HG03432 (cell line): ENCODE measurements around the gene PRKAG3.
A peak's percentile ranks its signal among the peaks of the same experiment; 100 is the strongest.
"Not testable (repeated sequence)": the region's sequence is repeated elsewhere in the genome, so short reads cannot be mapped to it uniquely, and the experiment has no call there.

Experiments
- ATAC-seq: cut with Tn5 transposase; IDR thresholded peaks from one replicate; pipeline ENCODE4 v1.9.1; 2021; ENCODE audit warnings: mild to moderate bottlenecking, moderate library complexity; ENCODE audit not compliant: unreplicated experiment

PRKAG3 gene

DNA sequence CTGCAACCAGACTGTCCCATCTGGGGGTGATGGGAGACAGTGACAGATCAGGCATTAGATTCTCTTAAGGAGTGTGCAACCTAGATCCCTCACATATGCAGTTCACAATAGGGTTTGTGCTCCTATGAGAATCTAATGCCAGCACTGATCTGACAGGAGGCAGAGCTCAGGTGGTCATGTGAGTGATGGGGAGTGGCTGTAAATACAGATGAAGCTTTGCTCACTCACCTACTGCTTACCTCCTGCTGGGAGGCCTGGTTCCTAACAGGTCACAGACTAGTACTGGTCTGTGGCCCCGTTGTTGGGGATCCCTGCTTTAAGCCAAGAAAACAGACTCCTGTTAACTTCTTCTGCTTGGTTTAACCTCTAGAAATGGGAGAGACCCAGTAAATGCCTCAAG, 46.5 kb downstream of the PRKAG3 start:
- ATAC-seq = no peak

DNA sequence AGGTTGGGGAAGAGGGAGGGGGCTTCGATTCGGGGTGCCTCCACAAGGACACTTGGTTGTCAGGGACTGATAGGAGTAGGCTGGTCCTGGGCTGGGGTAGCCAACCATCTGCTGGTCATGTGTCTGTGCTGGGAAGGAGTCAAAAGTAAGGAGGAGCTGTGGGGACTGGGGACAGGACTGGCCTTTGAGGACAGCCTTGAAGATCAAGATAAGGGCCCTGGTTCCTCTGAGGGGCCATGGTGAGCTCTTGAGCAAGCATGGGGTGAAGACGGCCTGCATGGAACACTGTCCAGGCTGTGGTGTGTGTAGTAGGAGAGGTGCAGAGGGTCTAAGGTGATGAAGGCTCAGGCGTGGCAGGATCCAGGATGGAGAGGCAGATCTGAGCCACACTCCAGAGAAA, 47.9 kb downstream of the PRKAG3 start:
- ATAC-seq = no peak

DNA sequence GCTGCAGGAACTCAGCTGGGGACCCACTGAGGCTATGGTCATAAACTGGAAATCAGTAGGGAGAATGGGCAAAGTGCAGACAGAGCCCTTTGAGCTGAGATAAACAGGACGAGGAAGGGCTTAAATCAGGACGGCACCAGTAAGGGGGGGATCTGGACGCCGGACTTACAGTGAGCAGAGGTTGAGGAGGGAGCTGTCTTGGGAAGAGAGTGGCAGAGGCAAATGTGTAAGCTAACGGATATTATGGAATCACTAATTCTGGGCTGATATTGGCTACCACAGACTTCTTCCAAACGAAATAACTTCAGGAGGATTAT, 49.1 kb downstream of the PRKAG3 start:
- no peak for ATAC-seq

DNA sequence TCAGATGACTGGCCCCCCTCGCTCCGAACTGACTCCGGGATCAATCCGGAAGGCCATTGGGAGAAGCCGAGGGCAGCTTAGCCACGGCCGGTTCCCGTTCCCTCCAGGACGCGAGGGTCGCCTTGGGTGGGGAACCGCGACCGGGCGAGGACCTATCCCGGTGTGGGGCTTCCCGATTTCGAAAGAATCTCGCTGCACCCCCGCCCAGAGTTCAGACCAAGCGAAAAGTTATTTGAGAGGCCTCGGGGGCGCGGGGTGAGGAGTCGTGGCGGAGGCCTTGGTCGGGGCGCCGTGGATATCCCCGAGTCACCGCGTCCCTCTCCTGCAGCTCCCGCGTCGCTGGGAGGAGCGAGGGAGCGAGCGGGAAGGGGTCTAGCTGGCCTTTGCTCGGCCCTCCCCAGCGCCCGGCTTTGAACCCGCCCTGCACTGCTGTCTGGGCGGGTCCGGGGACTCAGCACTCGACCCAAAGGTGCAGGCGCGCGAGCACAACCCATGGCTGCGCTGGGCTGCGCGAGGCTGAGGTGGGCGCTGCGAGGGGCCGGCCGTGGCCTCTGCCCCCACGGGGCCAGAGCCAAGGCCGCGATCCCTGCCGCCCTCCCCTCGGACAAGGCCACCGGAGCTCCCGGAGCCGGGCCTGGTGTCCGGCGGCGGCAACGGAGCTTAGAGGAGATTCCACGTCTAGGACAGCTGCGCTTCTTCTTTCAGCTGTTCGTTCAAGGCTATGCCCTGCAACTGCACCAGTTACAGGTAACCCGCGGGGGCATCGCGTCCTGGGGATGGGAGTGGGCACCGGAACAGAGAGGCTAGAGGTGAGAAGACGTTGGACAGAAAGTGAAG, 49.7 kb downstream of the PRKAG3 start, which contains the start of gene CYP27A1:
CYP27A1 (plus strand) TSS at position 457 of the 837 bp plus-strand sequence; CDS start at position 493, 36 bp downstream.
- no peak for ATAC-seq

DNA sequence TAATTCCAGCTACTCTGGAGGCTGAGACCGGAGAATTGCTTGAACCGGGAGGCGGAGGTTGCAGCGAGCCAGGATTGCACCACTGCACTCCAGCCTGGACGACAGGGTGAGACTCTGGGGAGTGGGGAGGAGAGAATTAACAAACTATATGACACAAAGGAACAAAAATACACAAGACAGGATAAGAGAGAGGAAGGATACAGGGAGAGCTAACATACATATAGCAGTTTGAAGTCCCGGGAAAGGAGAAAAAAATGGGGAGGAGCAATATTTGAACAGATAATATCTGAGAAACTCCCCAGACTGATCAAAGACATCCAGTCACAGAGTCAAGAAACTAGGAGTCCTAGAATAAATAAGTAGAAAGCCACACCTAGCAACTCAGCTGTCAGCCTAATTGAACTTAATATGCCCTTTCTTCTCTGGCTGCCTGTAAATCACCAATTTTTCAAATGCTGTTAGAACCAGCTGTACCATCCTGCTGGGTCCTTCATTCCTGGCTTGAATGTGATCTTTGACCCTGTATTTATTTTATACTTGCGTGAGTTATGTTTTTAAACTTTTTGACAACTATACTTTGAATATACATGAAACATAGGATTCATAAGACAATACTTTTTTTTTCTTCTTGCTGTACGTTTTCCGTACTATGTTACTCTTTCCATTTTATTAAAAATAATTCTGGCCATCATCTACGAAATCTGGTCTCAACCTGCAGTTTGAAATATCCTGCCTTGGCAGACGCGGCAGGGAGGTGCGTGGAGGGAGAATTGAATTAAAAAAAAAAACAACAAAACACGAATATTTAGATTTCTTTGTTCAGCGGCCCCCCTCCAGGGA, 50.5 kb downstream of the PRKAG3 start:
- no peak for ATAC-seq

DNA sequence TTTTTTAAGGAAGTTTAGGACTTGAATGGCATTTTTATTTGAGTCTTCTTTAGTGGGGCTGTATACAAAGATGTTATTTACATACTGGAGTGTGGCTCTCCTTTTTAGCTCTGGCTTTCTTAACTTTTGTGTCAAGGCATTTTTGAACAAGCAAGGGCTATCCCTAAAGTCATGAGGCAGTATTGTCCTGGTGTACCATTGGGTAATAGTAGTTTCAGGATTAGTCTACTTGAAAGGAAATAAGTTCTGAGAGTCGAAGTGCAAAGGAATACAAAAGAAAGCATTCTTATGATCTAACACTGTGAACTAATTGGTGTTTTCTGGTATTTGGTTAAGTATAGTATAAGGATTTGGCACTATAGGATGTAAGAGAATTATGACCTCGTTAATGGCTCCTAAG, 51.6 kb downstream of the PRKAG3 start:
- peak; percentile 42 for ATAC-seq

DNA sequence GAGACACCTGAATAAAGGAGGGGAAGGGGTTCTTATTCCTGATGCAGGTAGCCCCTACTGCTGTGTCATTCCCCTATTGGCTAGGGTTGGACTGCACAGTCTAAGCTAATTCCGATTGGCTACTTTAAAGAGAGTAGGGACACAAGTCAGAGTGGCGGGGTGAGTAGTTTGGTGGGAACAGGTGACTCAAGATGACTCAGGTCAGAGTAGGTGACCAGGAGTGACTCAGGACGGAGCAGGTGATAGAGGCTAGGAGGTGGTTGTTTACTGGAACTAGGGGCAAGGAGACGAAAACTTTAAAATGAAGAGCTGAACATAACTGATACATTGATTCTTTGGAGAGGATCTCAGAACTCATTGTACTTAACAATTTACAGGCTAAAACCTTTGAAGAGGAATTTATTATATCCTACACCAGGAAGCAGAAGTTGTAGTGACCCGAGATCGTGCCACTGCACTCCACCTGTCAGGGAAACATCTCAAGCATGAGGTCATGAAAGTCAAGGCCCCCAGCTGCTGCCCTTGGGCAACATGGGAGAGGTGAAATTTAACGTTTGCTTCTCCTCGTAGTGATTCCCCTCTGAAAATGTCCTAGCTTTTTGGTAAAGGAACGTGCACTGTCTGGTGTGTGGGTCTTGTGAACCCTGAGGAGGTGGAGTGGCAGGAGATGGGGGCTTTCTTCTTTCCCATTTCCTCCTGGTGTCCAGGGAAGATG, 54.2 kb downstream of the PRKAG3 start:
- ATAC-seq = no peak

DNA sequence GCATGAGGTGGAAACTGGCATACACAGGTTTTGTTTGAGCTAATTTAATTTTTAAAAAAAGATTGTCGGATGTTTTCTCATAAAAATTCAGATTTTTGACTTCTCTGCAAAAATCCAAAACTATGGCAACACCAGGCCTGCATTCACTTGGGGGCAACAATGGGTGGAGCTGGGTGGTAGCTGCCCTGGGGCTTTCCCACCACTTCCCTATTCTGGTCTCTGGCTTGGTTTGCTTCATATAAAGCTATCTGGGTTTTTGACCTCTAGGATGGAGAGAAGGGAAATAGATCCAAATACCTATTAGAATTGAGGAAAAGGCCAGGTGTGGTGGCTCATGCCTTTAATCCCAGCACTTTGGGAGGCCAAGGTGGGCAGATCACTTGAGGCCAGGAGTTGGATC, 55.1 kb downstream of the PRKAG3 start:
- no peak for ATAC-seq

DNA sequence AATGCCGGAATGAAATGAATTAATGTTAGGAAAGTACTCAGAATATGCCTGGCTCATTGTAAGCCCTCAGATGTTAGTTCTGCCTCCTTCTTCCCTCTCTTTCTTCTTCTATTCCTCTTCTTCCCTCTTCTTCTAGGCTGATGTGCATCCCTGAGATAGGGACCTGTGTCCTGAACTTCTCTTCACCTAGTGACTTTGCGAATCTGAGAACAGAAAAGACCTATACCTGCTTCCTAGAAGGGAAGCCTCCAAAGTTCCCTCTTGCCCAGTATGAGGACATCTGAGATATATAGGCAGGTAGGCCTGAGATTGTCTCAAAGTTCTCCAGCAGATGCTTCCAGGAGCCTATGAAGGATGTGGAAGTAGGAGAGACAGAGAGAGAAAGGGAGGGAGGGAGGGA, 57.7 kb downstream of the PRKAG3 start:
- no peak for ATAC-seq

DNA sequence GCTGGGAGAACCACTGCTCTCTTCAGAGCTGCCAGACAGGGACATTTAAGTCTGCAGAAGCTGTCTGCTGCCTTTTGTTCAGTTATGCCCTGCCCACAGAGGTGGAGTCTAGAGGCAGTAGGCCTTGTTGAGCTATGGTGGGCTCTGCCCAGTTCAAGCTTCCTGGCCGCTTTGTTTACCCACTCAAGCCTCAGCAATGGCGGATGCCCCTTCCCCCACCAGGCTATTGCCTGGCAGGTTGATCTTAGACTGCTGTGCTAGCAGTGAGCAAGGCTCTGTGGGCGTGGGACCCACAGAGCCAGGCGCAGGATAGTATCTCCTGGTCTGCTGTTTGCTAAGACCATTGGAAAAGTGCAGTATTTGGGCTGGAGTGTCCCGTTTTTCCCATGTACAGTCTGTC, 58.8 kb downstream of the PRKAG3 start:
- ATAC-seq = not testable (repeated sequence)
